NCI-H2171 (cell line): ENCODE data around the gene PSMD8.
A peak's percentile ranks its signal among the peaks of the same experiment; 100 is the strongest.
"Not testable (repeated sequence)": the region's sequence is repeated elsewhere in the genome, so short reads cannot be mapped to it uniquely, and the experiment has no call there.

Experiments
- DNase-seq: peaks from one replicate; lab custom pipeline; 2025; lab: John Stamatoyannopoulos, UW

Gene PSMD8

GRCh38 chr19:38362076-38362945 lies 12.1 kb upstream of the PSMD8 start:
- peak; percentile 80 for DNase-seq

DNA sequence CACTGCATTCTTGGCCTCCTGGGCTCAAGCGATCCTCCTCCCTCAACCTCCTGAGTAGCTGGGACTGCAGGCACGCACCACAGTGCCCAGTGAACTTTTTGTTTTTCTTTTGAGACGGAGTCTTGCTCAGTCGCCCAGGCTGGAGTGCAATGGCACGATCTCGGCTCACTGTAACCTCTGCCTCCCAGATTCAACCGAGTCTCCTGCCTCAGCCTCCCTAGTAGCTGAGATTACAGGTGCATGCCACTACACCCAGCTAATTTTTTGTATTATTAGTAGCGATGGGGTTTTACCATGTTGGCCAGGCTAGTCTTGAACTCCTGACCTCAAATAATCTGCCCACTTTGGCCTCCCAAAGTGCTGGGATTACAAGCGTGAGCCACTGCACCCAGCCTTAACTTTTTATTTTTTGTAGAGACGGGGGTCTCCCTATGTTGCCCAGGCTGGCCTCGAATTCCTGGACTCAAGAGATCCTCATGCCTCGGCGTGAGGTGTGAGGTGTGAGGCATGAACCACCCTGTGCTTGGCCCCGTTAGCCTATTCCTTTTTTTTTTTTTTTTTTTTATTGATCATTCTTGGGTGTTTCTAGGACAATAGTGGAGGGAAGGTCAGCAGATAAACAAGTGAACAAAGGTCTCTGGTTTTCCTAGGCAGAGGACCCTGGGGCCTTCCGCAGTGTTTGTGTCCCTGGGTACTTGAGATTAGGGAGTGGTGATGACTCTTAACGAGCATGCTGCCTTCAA lies 11.3 kb upstream of the PSMD8 start:
- not testable (repeated sequence) for DNase-seq

DNA sequence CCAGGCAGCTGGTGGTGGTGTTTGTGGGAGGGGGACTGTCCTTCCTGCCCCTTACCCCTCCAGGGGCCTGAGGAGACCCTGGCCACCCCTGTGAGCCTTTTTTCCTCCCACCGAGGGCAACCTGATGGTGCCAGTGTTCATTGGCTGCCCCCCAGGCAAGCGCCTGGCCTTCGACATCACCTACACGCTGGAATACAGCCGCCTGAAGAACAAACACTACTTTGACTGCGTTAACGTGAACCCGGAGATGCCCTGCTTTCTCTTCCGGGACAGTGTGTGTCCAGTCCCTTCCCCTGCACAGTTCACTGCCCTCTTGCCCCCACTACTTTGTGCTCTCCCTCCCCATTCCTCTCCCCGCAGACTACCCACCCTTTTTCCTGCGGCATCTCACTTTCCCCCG lies 7.3 kb upstream of the PSMD8 start:
- DNase-seq = no peak

GRCh38 chr19:38369584-38369983 lies 4.8 kb upstream of the PSMD8 start:
- no peak for DNase-seq

- no peak for DNase-seq
Observed at GRCh38 chr19:38370299-38370698, 4.1 kb upstream of the PSMD8 start.

GRCh38 chr19:38371081-38371480 lies 3.3 kb upstream of the PSMD8 start:
- DNase-seq = no peak

DNA sequence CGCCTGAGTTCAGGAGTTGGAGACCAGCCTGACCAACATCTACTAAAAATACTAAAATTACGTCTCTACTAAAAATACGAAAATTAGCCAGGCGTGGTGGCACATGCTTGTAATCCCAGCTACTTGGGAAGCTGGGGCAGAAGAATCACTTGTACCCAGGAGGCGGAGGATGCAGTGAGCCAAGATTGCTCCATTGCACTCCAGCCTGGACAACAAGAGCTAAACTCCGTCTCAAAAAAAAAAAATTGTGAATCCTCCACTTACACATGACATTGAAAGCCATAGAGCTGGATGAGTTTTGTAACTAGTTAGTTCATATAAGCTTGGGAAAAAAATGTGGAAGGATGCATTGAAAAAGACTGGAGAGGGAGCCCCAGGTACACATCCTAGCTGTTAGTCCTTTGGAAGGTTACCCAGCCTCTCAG lies 452 bp upstream of the PSMD8 start:
- no peak for DNase-seq

- DNase-seq = no peak
Observed at GRCh38 chr19:38375098-38375493, 725 bp downstream of the PSMD8 start.

DNA sequence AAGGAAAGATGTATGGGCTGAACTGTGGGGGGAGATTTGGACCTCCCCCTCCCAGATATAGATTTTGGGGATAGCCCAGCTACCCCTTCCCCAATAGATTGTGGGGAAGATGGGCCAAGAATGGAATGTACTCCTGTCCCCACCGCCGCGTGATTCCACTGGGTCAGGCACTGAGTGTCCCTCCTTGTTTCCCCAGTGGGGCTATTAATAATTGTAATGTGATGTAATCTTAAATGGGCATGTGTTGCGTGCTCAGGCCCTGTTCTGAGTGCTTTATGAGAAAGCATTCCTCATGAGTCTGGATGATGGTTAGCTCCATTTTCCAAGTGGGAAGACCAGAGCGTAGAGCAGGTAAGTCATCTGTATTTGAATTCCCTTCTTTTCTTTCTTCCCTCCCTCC lies 1.4 kb downstream of the PSMD8 start:
- no peak for DNase-seq

DNA sequence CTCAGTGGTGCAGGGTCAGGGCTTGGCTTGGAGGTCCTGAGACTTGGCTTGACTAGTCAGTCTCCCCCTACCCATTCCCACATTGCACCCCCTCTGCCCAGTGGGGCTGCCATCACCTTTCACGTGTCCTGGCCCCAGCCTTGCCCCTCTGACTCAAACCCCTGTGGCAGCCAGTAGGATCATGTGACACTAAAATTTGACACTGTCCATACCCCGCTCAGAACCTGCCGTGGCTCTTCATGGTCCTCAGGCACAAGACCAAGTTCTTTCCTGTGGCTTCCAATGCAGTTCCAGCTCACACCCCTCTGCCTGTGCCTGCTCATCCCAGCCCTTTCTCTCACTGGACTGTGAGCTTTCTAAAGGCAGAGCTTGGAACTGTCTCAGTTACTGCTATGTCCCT lies 2.2 kb downstream of the PSMD8 start:
- no peak for DNase-seq

GRCh38 chr19:38377052-38377451 lies 2.7 kb downstream of the PSMD8 start:
- no peak for DNase-seq

GRCh38 chr19:38378866-38379265 lies 4.5 kb downstream of the PSMD8 start:
- no peak for DNase-seq

DNA sequence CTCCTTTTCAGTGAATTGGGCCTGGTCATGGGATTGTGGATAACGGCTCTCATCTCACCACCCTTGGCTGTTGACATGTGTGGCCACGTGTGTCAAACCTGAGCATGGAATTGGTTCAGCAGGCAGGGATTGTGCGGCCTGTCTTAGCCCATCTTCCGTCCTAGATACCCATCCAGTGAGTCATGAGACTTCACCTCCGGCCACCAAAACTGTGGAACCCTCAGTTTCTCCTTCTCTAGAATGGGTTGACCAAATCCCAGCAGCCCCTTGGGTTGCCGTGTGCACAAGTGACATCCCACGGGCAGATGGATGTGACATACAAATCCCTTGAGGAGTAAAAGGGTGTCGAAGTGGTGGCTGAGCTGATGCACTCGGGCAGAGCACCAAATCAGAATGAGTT lies 6.8 kb downstream of the PSMD8 start:
- no peak for DNase-seq

GRCh38 chr19:38383184-38383583 lies 8.8 kb downstream of the PSMD8 start:
- DNase-seq = no peak

- no peak for DNase-seq
Observed at GRCh38 chr19:38383743-38384142, 9.4 kb downstream of the PSMD8 start.

DNA sequence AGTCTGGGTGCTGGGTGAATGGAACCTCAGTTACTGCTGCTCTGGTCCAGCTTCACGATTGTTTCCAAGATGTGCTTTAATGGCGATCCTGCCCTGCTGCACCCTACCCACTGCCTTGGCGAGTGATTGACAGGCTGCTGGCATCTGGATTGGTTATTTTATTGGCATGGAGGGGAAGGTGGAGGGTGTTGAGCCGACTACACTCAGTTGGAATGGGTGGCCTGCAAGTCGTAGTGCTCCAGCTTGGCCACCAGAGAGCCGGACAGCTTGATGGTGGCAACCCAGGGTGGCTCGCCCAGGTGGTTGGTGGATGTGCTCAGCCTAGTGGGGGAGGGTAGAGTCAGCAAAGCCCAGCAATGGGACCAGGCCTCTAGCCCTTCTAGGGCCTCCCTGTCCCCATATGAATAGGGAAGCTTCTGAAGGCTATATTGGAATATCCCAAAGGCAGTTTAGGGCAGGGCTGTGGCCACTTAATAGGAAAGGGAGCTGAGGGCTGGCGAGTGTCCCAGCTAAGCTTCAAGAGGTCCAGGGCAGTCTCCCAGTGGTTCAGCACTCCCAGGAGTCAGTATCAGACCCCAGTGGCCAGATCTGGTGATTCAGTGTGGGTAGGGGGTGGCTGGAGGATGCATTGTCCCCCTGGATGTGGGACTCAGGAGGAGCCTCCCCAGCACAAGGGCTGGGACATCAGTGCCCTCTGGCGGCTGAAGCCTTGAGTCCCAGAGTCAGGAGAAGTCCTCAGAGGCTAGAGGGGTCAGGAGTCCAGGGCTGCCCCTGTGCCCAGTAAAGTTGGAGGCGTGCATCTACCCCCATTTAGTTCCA lies 10.0 kb downstream of the PSMD8 start:
- no peak for DNase-seq

DNA sequence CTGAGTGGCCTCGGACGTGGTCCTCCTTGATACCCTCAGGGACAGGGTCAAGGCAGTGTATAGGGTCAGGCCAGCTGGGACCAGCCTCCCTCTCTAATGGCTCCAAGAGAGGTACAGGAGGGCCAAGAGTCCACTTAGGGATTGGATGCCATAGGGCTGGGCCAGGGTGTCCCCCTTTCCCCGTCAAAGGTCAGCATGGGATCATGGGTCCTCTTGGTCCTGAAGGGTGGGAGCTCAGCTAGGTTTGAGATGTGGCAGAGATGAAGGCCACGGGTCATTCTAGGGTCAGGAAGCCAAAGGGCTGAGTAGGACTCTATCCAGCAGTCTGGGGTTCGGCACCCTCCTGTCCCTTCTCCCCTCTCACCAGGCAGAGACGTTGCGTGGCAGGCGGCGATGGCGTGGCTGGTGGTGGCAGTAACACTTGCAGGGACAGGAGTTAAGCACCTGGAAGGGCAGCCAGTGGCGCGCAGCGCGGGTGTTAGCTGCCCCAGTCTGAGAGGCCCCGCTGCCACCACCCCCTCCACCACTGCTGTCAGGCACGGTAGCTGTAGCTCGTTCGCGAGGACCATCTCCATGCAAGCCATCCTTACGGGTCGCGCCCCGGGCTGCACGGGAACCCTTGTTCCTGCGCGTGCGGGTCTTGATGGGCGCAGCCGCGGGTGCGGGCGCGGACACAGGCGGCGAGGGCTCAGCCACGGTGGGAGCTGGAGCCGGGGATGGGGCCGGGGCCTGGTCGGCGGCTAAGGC lies 10.9 kb downstream of the PSMD8 start:
- no peak for DNase-seq

GRCh38 chr19:38385804-38386257 lies 11.5 kb downstream of the PSMD8 start:
- DNase-seq = no peak

DNA sequence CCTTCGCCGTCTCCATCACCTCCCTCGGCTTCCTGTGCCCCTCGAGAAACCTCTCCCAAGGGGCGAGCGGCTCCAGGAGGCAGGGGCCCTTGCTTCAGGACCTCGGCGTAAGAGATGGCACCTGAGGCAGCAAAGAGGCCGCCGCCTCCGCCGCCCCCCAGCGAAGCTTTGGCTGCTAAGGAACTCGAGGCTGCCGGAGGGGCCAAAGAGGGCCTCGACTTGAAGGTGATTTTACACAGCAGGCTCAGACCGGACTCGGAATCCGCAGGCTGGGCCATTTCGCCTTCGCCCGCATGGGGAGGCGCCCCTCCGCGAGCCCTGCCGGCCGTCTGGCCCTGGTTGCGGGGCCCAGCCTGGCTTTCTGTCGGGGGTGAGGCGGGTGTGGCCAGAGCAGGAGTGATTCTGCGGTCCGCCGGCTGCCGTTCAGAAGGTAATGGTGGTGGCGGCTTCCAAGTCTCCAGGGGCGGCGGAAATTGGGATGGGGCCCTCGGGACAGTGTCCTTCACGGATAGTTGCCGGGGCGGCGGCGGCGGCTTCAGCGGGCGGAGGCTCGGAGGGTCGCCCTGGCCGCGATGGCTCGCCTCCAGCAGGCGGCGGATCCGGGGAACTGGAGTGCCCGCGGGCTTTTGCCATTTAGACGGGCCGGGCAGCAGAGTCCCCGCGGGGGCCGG lies 12.1 kb downstream of the PSMD8 start:
- DNase-seq = no peak

DNA sequence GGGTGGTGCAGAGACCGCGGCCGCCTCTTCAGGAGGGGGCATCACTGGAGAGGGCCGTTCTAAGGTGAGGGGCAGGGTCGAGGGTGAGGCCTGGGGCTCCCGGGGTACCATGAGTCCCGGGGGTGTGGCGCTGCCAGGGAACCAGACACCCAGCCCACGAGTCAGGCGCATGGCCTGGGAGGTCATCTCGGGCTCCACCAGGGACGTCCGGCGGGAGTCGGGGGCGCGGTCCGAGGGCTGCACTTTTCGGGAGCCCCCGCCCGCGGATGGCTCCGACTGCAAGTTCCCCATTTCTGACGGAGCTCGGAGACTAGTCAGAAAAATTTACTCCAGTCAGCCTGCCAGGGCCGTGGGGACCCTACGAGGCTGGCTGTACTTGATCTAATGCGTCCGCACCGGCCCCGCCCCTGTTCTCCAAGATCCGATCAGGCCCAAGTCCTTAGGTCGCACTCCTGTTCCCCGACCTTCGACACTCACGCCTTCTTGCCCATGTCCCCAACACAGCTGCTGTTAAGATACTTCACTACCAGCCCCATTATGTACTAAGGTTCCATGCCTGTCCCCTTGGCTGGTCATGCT lies 12.7 kb downstream of the PSMD8 start:
- no peak for DNase-seq
